HepG2 (cell line): ENCODE measurements around the gene PLIN3. TPM values are rescaled to one million over a fixed set of nuclear protein-coding genes. Genes with fewer than 3 reads are reported as not detected.
A peak's percentile ranks its signal among the peaks of the same experiment; 100 is the strongest.
"Not testable (repeated sequence)": the region's sequence is repeated elsewhere in the genome, so short reads cannot be mapped to it uniquely, and the experiment has no call there.

ENCODE experiments used
- ATAC-seq: fragments of 200-7000 bp; cut with Tn5 transposase; 3 replicates; pipeline ENCODE4 v1.9.1; 2020; ENCODE audit warnings: mild to moderate bottlenecking, moderate library complexity
- BruUV-seq: library from RNA; stranded (reverse); fragments of 400-500 nt; replicated peaks from 2 replicates; lab custom pipeline; 2021; lab: Mats Ljungman, UMichigan
- CTCF ChIA-PET: fragments of 300-600 bp; formaldehyde crosslinking; extraction: SDS; loops from one replicate; lab custom pipeline; 2021; ENCODE audit warnings: low total read pairs, inconsistent platforms, low intra/inter-chr PET ratio; lab: Yijun Ruan, JAX
- POLR2A ChIA-PET: fragments of 350-600 bp; sonication (Branson Sonifier 250); formaldehyde crosslinking; loops from one replicate; lab custom pipeline; 2020; ENCODE audit warnings: antibody characterized with exemption, inconsistent platforms; lab: Yijun Ruan, JAX
- DNase-seq: peaks from one replicate; pipeline ENCODE4 v3.0.0-alpha.2; 2015; ENCODE audit warnings: low spot score
- FAIRE-seq: peaks from 3 replicates; lab custom pipeline; 2011; peaks lifted over from hg19 to GRCh38; lab: Jason Lieb, UNC
- H2AFZ ChIP-seq: one replicate; pipeline ENCODE4 v1.6.1; 2011; ENCODE audit warnings: low read length, inconsistent platforms
- H3K27ac ChIP-seq: fragments of 300-600 bp; 3 replicates; pipeline ENCODE4 v1.8.0; 2011; ENCODE audit warnings: mixed run types, mild to moderate bottlenecking, mixed read lengths, low read length, inconsistent platforms; ENCODE audit not compliant: insufficient read depth; ENCODE audit errors: extremely low read length
- H3K27me3 ChIP-seq, 2 experiments: fragments of 200-600 bp in 1 of 2; 2 replicates in 1 of 2; 3 replicates in 1 of 2; pipeline versions ENCODE4 v1.6.0 to v1.8.0; 2011; ENCODE audit warnings: low read length in 2 of 2, mild to moderate bottlenecking in 2 of 2, moderate library complexity in 2 of 2, inconsistent platforms in 1 of 2; ENCODE audit not compliant: insufficient read depth in 2 of 2, control insufficient read depth in 1 of 2
- H3K36me3 ChIP-seq, 2 experiments: fragments of 200-600 bp in 1 of 2; replicated peaks in 1 of 2; 2 replicates in 1 of 2; 3 replicates in 1 of 2; pipeline versions ENCODE4 v1.5.1 to v1.8.0; 2011; ENCODE audit warnings: low read length in 2 of 2, inconsistent platforms in 1 of 2; ENCODE audit not compliant: insufficient read depth in 2 of 2, control insufficient read depth in 1 of 2
- H3K4me1 ChIP-seq: 2 replicates; pipeline ENCODE4 v1.5.1; 2012; ENCODE audit warnings: low read length, inconsistent platforms; ENCODE audit not compliant: insufficient read depth
- H3K4me2 ChIP-seq: 2 replicates; pipeline ENCODE4 v1.6.0; 2011; ENCODE audit warnings: low read depth, low read length, inconsistent platforms
- H3K4me3 ChIP-seq, 3 experiments: fragments of 200-600 bp in 1 of 3; sonication (generic), shearing (Covaris generic) in 1 of 3; replicated peaks in 1 of 3; 2 replicates each; pipeline ENCODE4 v1.5.1; 2011 to 2016; ENCODE audit warnings: low read length in 3 of 3, inconsistent platforms in 2 of 3, low read depth in 2 of 3, mild to moderate bottlenecking in 2 of 3, control low read depth in 1 of 3, mixed read lengths in 1 of 3; ENCODE audit not compliant: insufficient read depth in 1 of 3
- H3K79me2 ChIP-seq: one replicate; pipeline ENCODE4 v1.6.1; 2011; ENCODE audit warnings: low read length, inconsistent platforms; ENCODE audit not compliant: insufficient read depth
- H3K9ac ChIP-seq: 2 replicates; pipeline ENCODE4 v1.6.0; 2011; ENCODE audit warnings: mild to moderate bottlenecking, low read depth, low read length, inconsistent platforms; ENCODE audit not compliant: insufficient read depth
- H3K9me3 ChIP-seq: 2 replicates; pipeline ENCODE4 v1.5.1; 2012; ENCODE audit warnings: mild to moderate bottlenecking, low read length
- H4K20me1 ChIP-seq: 2 replicates; pipeline ENCODE4 v1.6.0; 2011; ENCODE audit warnings: inconsistent platforms, mild to moderate bottlenecking, low read length, moderate library complexity; ENCODE audit not compliant: insufficient read depth
- ADNP ChIP-seq: sonication (generic); formaldehyde crosslinking; IDR thresholded peaks from 2 replicates; pipeline ENCODE4 v1.4.0; 2020; ENCODE audit warnings: missing genetic modification reagents
- KDM1A ChIP-seq: IDR thresholded peaks from 2 replicates; pipeline ENCODE4 v1.6.1; 2016; ENCODE audit warnings: missing compliant biosample characterization
- SIN3B ChIP-seq: fragments of 150-350 bp; IDR thresholded peaks from 2 replicates; pipeline ENCODE4 v1.6.1; 2014; ENCODE audit warnings: low read length
- ZMYM3 ChIP-seq: sonication (generic); formaldehyde crosslinking; IDR thresholded peaks from 2 replicates; pipeline ENCODE4 v1.5.1; 2020; ENCODE audit warnings: mild to moderate bottlenecking, missing genetic modification reagents
- WGBS: methylation state at CpG from one replicate; pipeline ENCODE4 v1.1.6; 2017; ENCODE audit warnings: low lambda C conversion rate; 5-methylcytosine and 5-hydroxymethylcytosine counted together
- in situ Hi-C: cut with HindIII; loops from 2 replicates; pipeline ENCODE4 v1.10.0; 2017; ENCODE audit warnings: low pct_unique_long_range_greater_than_20kb; ENCODE audit not compliant: extremely low pct_ligation_motif_present
- intact Hi-C: fragments of 100-400 bp; cut with micrococcal nuclease; formaldehyde crosslinking; loops from one replicate; pipeline ENCODE4 v1.10.0; 2022; ENCODE audit not compliant: unreplicated experiment
- polyA plus RNA-seq, 8 experiments: library from polyadenylated mRNA; depleted of rRNA in 3 of 8; stranded (reverse) in 7 of 8; unstranded in 1 of 8; fragments of >200 nt; fragmentation: Illumina TruSeq in 4 of 8; extraction: Trizol in 4 of 8; gene quantifications; 2 replicates each; pipeline versions ENCODE4 v1.2.1 to v1.2.3, GENCODE V29; 2011 to 2016; ENCODE audit warnings: low read depth in 4 of 8, missing spikeins in 1 of 8, mixed read lengths in 1 of 8; ENCODE audit not compliant: insufficient read depth in 1 of 8
- total RNA-seq, 5 experiments: library from RNA; depleted of rRNA; stranded (reverse); fragments of >200 nt; fragmentation: Illumina TruSeq; extraction: Trizol; gene quantifications; 2 replicates each; pipeline ENCODE4 v1.2.3, GENCODE V29; 2016; ENCODE audit warnings: low read depth in 1 of 5

PLIN3 gene
- total and polyA plus RNA-seq, 2 of the 13 experiments (the other 11 are each of a cell fraction or from before 2014, with no cell fraction given) = 49.3 to 57.9 TPM

GRCh38 chr19:4806384-4806783 lies 61.1 kb downstream of the PLIN3 start:
- Histone ChIP-seq H3K27ac (no peak overlapping the region), H3K79me2 (no peaks in the 10 kb centered on the region), H3K36me3 (no peaks in the 10 kb centered on the region), H4K20me1 (no peaks in the 10 kb centered on the region), H3K4me3 (no peak overlapping the region), H3K27me3 (no peaks in the 10 kb centered on the region), H2AFZ (no peak overlapping the region), H3K9me3 (no peaks in the 10 kb centered on the region), H3K4me1 (peaks cover 32% of the 10 kb centered on the region), H3K9ac (no peak overlapping the region), H3K4me2 (no peak overlapping the region)
- BruUV-seq = no TSS peak
- TF ChIP-seq KDM1A (no peak), ADNP (CRISPR knock-in tag) (0 out of 2 replicates have a peak, but pooled peaks have one; percentile 14), ZMYM3 (CRISPR knock-in tag) (peak; percentile 88), SIN3B (no peak)
- ATAC-seq = no peak
- in situ Hi-C loops (loop anchor here (5.0 kb wide), 1 partner anchor 46 kb away; no protein-coding TSS in a partner anchor), intact Hi-C loops (no loop called here)
- no peak for FAIRE-seq
- no peak for DNase-seq
- ChIA-PET CTCF (no interaction called here), POLR2A (no interaction called here)
- WGBS = 51% methylated on average over 6 of the region's 6 CpGs

- intact Hi-C loops, H3K9me3 ChIP-seq, FAIRE-seq, H3K36me3 ChIP-seq, H3K27ac ChIP-seq, H3K27me3 ChIP-seq, H3K4me2 ChIP-seq, H3K9ac ChIP-seq, H4K20me1 ChIP-seq, ATAC-seq, H2AFZ ChIP-seq, H3K4me3 ChIP-seq, H3K79me2 ChIP-seq, BruUV-seq, POLR2A ChIA-PET, DNase-seq: not testable (repeated sequence)
- peaks cover 33% of the 10 kb centered on the region for H3K4me1 ChIP-seq
- in situ Hi-C loops = loop anchor here (5.0 kb wide), 1 partner anchor 47 kb away; no protein-coding TSS in a partner anchor
- CTCF ChIA-PET = interaction anchor here (4.0 kb wide), 1 partner anchor 72 kb away, joined by 59 read pairs; no protein-coding TSS in a partner anchor
- 42% methylated on average over 6 of the region's 6 CpGs for WGBS
Observed at GRCh38 chr19:4805140-4805539, 62.3 kb downstream of the PLIN3 start.
